Measurements from ENCODE around the gene CD28. TPM values are rescaled to one million over a fixed set of nuclear protein-coding genes. Genes with fewer than 3 reads are reported as not detected.

The CD28 gene
- total and polyA plus RNA-seq, 10 of the 15 experiments (the other 5 are each of a cell fraction or from before 2014, with no cell fraction given), result 0.03 to 0.23 (median 0.04) TPM; not detected in 7

GRCh38 chr2:203763241-203763937 lies 57.0 kb downstream of the CD28 start (continued):
- no peak for TF ChIP-seq CEBPZ (IDR thresholded peaks at IDR 0.05; ENCODE audit: low read depth, low read length)
- no peak for TF ChIP-seq STAT3 (IDR thresholded peaks at IDR 0.05; ENCODE audit: low read depth, low read length)

- Histone ChIP-seq H3K4me1 (ENCODE audit: control insufficient read depth, insufficient read depth, low read length) (no peaks in the 10 kb centered on the region), H3K27ac (ENCODE audit: control insufficient read depth, insufficient read depth) (no peak overlapping the region), H3K27me3 (replicated peaks in 1 of 2; ENCODE audit: control insufficient read depth in 2 of 2, insufficient read depth in 2 of 2, low read length in 1 of 2) (no peaks in the 10 kb centered on the region; a peak in 1 of 4 replicates), H3K4me2 (ENCODE audit: control insufficient read depth, insufficient read depth) (no peak overlapping the region), H4K20me1 (ENCODE audit: control insufficient read depth, insufficient read depth) (no peaks in the 10 kb centered on the region), H3K9me3 (replicated peaks; ENCODE audit: control insufficient read depth, insufficient read depth, low read length) (no peaks in the 10 kb centered on the region; the same call in 2 of the 3 replicates), H3K79me2 (ENCODE audit: control insufficient read depth, insufficient read depth, low read length) (no peaks in the 10 kb centered on the region), H3K4me3 (no peak overlapping the region), H3K9ac (ENCODE audit: control insufficient read depth, insufficient read depth, low read length) (no peak overlapping the region), H3K36me3 (ENCODE audit: control insufficient read depth in 2 of 2, insufficient read depth in 2 of 2, low read length in 1 of 2) (no peaks in the 10 kb centered on the region), H2AFZ (ENCODE audit: control insufficient read depth, low read depth, low read length) (no peak overlapping the region)
- CTCF ChIA-PET, result interaction anchor here (1.4 kb wide), 1 partner anchor 51 kb away, joined by 5 read pairs; no protein-coding TSS in a partner anchor
- POLR2A ChIA-PET, result no interaction called here
- in situ Hi-C loops (cut with MboI), result no loop called here
- no TSS peak for BruUV-seq (replicated peaks)
- WGBS (ENCODE audit: insufficient coverage, insufficient replicate concordance, low lambda C conversion rate, missing lambda C conversion rate), result 47% methylated on average over 10 of the region's 10 CpGs
- FAIRE-seq (no peak), DNase-seq (ENCODE audit: low read depth, low spot score) (no peak), ATAC-seq (no peak)
- intact Hi-C loops (cut with micrococcal nuclease; ENCODE audit: unreplicated experiment), result no loop called here
- SMC1A ChIA-PET (ENCODE audit: uncharacterized antibody, unreplicated experiment), result interaction anchor here (0.6 kb wide), 1 partner anchor 30 kb away, joined by 3 read pairs; no protein-coding TSS in a partner anchor
- RAD21 ChIA-PET (ENCODE audit: unreplicated experiment), result no interaction called here
- TF ChIP-seq HDGF (IDR thresholded peaks at IDR 0.05), result no peak
- no peak for TF ChIP-seq MLLT1 (IDR thresholded peaks at IDR 0.05)
- TF ChIP-seq ZBTB11 (CRISPR knock-in tag; IDR thresholded peaks at IDR 0.05), result no peak
- TF ChIP-seq CHD4 (IDR thresholded peaks at IDR 0.05), result no peak
- TF ChIP-seq PKNOX1 (IDR thresholded peaks at IDR 0.05), result peak; percentile 41
Observed at GRCh38 chr2:203763938-203764664, 57.7 kb downstream of the CD28 start.

Measured in GM12878 (cell line).